ENCODE data around the gene INSR.

The INSR gene

DNA sequence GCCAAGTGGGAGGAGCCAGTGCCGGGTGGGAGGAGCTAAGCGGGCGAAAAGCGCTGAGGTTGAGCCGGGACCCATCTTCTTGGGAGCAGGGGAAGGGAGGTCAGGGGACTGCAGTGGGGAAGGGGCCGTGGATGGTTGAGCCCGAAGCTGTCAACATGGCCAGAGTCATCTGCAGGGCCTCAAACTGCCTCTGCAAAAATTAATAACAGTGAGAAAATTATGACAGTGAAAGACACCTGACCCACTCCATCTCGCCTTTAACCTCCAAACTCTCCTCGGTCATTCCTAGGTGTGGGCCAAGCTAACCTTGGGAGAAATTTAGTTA lies 194.7 kb downstream of the INSR start:
- H3K4me3 ChIP-seq (replicated peaks; ENCODE audit: insufficient read depth, low read length): peak overlapping the region; percentile 69
- DNase-seq (ENCODE audit: low read depth in 1 of 2, low spot score in 1 of 2): no peak
- TF ChIP-seq GABPA (IDR thresholded peaks at IDR 0.05; ENCODE audit: low read depth): no peak
- H3K27ac ChIP-seq (replicated peaks): peak overlapping the region; percentile 83
- H3K27me3 ChIP-seq (ENCODE audit: insufficient read depth, poor library complexity, severe bottlenecking): no peaks in the 10 kb centered on the region

DNA sequence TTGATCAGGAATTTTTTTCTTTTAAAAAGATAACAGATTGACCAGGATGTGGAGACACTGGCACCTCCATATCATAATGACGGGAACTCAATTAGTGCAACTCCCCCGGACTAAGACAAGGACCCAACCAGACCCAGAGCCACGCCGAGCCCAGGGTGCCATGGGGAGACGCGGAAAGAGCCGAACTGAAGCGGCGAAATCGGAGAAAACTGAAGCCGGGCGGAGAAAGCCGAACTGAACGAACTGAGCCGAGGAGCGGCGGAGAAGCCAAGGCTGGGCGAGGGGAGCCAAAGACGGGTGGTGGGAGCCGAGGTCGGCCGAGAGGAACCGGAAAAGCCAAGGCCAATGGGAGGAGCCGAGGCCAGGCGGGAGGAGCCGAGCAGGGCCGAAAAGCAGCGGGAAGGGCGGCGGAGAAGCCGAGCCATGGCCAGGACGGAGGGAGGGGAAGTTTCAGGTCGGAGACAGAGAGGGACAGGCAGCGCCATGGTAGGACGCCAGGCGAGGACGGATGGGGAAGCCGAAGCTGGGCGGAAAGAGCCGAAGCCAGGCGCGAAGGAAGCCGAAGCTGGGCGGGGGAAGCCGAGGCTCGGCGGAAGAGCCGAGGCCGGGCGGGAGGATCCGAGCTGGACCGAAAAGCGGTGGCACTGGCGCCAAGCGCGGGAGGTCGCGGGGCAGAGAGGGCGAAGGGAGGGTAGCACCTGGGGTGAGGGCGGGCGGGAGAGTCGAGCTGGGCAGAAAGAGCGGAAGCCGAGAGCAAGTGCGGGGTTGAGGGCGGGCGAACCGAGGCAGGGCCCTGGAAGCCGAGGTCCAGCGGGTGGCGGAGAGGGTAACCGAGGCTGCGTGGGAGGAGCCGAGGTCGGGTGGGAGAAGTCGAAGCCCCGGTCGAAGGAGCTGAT lies 195.3 kb downstream of the INSR start:
- no peaks in the 10 kb centered on the region for H3K27me3 ChIP-seq (ENCODE audit: insufficient read depth, poor library complexity, severe bottlenecking)
- H3K27ac ChIP-seq (replicated peaks): peak overlapping the region; percentile 83
- TF ChIP-seq POLR2AphosphoS5 (IDR thresholded peaks at IDR 0.05; ENCODE audit: low read depth): peak; percentile 39; the same call in 1 of the 2 replicates
- TF ChIP-seq, protein P1, sequence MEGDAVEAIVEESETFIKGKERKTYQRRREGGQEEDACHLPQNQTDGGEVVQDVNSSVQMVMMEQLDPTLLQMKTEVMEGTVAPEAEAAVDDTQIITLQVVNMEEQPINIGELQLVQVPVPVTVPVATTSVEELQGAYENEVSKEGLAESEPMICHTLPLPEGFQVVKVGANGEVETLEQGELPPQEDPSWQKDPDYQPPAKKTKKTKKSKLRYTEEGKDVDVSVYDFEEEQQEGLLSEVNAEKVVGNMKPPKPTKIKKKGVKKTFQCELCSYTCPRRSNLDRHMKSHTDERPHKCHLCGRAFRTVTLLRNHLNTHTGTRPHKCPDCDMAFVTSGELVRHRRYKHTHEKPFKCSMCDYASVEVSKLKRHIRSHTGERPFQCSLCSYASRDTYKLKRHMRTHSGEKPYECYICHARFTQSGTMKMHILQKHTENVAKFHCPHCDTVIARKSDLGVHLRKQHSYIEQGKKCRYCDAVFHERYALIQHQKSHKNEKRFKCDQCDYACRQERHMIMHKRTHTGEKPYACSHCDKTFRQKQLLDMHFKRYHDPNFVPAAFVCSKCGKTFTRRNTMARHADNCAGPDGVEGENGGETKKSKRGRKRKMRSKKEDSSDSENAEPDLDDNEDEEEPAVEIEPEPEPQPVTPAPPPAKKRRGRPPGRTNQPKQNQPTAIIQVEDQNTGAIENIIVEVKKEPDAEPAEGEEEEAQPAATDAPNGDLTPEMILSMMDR (IDR thresholded peaks at IDR 0.05; ENCODE audit: insufficient read depth, low read length): no peak
- no peak for TF ChIP-seq GABPA (IDR thresholded peaks at IDR 0.05; ENCODE audit: low read depth)
- TF ChIP-seq SPI1 (IDR thresholded peaks at IDR 0.05; ENCODE audit: borderline replicate concordance, low read depth): peak; percentile 43; the same call in 1 of the 2 replicates
- H3K4me3 ChIP-seq (replicated peaks; ENCODE audit: insufficient read depth, low read length): peak overlapping the region; percentile 69
- DNase-seq (ENCODE audit: low read depth in 1 of 2, low spot score in 1 of 2): peak; percentile 86 to 94

DNA sequence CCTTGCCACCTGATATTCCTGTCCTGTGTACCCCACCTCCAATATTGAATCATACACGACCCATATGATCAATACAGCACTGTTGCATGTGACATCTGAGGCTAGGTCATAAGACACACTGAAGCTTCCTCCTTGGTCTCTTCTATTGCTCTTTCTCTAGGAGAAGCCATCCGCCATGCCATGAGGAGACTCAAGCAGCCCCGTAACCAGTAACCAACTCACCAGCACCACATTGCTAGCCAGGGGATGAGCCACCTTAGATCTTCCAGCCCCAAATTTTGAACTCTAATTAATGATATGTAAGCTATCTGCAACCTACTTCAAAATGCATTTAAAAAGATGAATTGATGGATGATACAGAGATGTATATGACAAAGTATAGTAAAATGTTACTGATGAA lies 196.1 kb downstream of the INSR start:
- H3K4me3 ChIP-seq (replicated peaks; ENCODE audit: insufficient read depth, low read length): no peak overlapping the region
- DNase-seq (ENCODE audit: low read depth in 1 of 2, low spot score in 1 of 2): peak in 1 of 2 experiments; percentile 18
- H3K27ac ChIP-seq (replicated peaks): no peak overlapping the region; the same call in 1 of the 2 replicates
- no peak for TF ChIP-seq GABPA (IDR thresholded peaks at IDR 0.05; ENCODE audit: low read depth)
- TF ChIP-seq, protein P1 (IDR thresholded peaks at IDR 0.05; ENCODE audit: insufficient read depth, low read length): no peak
- no peak for TF ChIP-seq SPI1 (IDR thresholded peaks at IDR 0.05; ENCODE audit: borderline replicate concordance, low read depth)
- TF ChIP-seq, protein P2, sequence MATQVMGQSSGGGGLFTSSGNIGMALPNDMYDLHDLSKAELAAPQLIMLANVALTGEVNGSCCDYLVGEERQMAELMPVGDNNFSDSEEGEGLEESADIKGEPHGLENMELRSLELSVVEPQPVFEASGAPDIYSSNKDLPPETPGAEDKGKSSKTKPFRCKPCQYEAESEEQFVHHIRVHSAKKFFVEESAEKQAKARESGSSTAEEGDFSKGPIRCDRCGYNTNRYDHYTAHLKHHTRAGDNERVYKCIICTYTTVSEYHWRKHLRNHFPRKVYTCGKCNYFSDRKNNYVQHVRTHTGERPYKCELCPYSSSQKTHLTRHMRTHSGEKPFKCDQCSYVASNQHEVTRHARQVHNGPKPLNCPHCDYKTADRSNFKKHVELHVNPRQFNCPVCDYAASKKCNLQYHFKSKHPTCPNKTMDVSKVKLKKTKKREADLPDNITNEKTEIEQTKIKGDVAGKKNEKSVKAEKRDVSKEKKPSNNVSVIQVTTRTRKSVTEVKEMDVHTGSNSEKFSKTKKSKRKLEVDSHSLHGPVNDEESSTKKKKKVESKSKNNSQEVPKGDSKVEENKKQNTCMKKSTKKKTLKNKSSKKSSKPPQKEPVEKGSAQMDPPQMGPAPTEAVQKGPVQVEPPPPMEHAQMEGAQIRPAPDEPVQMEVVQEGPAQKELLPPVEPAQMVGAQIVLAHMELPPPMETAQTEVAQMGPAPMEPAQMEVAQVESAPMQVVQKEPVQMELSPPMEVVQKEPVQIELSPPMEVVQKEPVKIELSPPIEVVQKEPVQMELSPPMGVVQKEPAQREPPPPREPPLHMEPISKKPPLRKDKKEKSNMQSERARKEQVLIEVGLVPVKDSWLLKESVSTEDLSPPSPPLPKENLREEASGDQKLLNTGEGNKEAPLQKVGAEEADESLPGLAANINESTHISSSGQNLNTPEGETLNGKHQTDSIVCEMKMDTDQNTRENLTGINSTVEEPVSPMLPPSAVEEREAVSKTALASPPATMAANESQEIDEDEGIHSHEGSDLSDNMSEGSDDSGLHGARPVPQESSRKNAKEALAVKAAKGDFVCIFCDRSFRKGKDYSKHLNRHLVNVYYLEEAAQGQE (IDR thresholded peaks at IDR 0.05; ENCODE audit: insufficient replicate concordance, low read depth): no peak
- no peak for TF ChIP-seq POLR2AphosphoS5 (IDR thresholded peaks at IDR 0.05; ENCODE audit: low read depth)
- H3K27me3 ChIP-seq (ENCODE audit: insufficient read depth, poor library complexity, severe bottlenecking): no peaks in the 10 kb centered on the region

DNA sequence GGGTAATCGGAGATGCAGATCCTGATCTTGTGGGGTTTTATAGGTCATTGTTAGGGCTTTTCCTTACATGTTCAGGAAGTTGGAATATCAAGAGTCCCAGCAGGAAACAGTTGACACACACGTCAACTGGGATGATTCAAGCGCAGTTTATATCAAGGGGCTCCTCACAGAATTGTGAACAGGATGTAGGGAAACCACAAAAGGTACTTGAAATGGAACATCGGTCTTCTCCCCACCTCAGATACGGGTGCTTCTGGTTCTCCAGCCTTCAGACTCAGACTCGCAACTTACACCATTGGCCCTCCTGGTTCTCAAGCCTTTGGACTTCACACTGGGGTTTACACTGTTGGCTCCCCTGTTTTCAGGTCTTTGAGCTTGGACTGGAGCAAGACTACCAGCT lies 205.2 kb downstream of the INSR start:
- no peak overlapping the region for H3K4me3 ChIP-seq (replicated peaks; ENCODE audit: insufficient read depth, low read length)
- no peaks in the 10 kb centered on the region for H3K27me3 ChIP-seq (ENCODE audit: insufficient read depth, poor library complexity, severe bottlenecking)
- TF ChIP-seq, protein P2 (IDR thresholded peaks at IDR 0.05; ENCODE audit: insufficient replicate concordance, low read depth): no peak
- TF ChIP-seq POLR2AphosphoS5 (IDR thresholded peaks at IDR 0.05; ENCODE audit: low read depth) (no peak), SPI1 (IDR thresholded peaks at IDR 0.05; ENCODE audit: borderline replicate concordance, low read depth) (no peak), GABPA (IDR thresholded peaks at IDR 0.05; ENCODE audit: low read depth) (no peak)
- TF ChIP-seq, protein P1 (IDR thresholded peaks at IDR 0.05; ENCODE audit: insufficient read depth, low read length): no peak
- DNase-seq (ENCODE audit: low read depth in 1 of 2, low spot score in 1 of 2): no peak
- H3K27ac ChIP-seq (replicated peaks): no peak overlapping the region
